ENCODE data around the gene MAGI2. TPM values are rescaled to one million over a fixed set of nuclear protein-coding genes. Genes with fewer than 3 reads are reported as not detected.

Gene MAGI2
- total RNA-seq, 2 experiments from 2014 or later: 0.03 to 0.17 TPM

DNA sequence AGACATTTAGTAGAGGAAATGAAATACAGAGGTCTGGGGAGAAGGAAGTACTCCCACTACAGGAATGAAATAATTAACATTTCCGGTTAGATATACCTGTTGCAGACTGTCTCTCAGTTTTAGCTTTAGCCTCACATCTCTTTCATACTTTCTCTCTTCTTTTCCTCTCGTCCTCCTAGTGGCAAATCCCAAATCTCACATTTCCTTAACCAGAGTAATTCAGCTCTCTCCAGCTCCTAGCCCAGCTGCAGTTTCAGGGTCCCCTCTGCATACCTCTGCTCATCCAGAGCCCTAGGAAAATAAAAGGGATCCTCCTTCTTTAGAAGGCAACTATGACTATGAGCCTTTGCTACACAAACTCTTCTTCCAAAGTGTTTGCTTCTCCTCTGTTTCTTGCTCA, 1011.7 kb downstream of the MAGI2 start:
- Histone ChIP-seq H3K27ac (ENCODE audit: low read depth, low read length, poor library complexity, severe bottlenecking) (no peak overlapping the region), H3K36me3 (ENCODE audit: insufficient read depth, low read length) (no peaks in the 10 kb centered on the region), H3K4me2 (ENCODE audit: low read length) (no peak overlapping the region), H3K4me3 (ENCODE audit: low read depth, low read length, poor library complexity, severe bottlenecking) (no peak overlapping the region), H3K4me1 (ENCODE audit: insufficient read depth, low read length, poor library complexity, severe bottlenecking) (no peaks in the 10 kb centered on the region), H3K79me2 (ENCODE audit: insufficient read depth, low read depth, low read length) (no peaks in the 10 kb centered on the region), H3K9me3 (ENCODE audit: low read length) (no peaks in the 10 kb centered on the region), H2AFZ (ENCODE audit: low read length) (0 out of 2 replicates have a peak overlapping the region, but pooled peaks have one; percentile 18), H4K20me1 (ENCODE audit: insufficient read depth, low read length) (no peaks in the 10 kb centered on the region), H3K9me2 (ENCODE audit: insufficient read depth, low read length) (no peaks in the 10 kb centered on the region)
- ChIA-PET CTCF (ENCODE audit: unreplicated experiment) (no interaction called here), POLR2A (interaction anchor here (0.7 kb wide), 1 partner anchor 11 kb away, joined by 3 read pairs; no protein-coding TSS in a partner anchor)
- DNase-seq (ENCODE audit: low spot score): no peak
- TF ChIP-seq, protein P1, sequence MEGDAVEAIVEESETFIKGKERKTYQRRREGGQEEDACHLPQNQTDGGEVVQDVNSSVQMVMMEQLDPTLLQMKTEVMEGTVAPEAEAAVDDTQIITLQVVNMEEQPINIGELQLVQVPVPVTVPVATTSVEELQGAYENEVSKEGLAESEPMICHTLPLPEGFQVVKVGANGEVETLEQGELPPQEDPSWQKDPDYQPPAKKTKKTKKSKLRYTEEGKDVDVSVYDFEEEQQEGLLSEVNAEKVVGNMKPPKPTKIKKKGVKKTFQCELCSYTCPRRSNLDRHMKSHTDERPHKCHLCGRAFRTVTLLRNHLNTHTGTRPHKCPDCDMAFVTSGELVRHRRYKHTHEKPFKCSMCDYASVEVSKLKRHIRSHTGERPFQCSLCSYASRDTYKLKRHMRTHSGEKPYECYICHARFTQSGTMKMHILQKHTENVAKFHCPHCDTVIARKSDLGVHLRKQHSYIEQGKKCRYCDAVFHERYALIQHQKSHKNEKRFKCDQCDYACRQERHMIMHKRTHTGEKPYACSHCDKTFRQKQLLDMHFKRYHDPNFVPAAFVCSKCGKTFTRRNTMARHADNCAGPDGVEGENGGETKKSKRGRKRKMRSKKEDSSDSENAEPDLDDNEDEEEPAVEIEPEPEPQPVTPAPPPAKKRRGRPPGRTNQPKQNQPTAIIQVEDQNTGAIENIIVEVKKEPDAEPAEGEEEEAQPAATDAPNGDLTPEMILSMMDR (conservative IDR thresholded peaks at IDR 0.05; ENCODE audit: low read length): no peak
- TF ChIP-seq EZH2phosphoT487 (IDR thresholded peaks at IDR 0.05; ENCODE audit: borderline replicate concordance, low read depth, low read length): no peak
- BruUV-seq (replicated peaks): no TSS peak
- intact Hi-C loops (cut with micrococcal nuclease; ENCODE audit: unreplicated experiment): no loop called here

DNA sequence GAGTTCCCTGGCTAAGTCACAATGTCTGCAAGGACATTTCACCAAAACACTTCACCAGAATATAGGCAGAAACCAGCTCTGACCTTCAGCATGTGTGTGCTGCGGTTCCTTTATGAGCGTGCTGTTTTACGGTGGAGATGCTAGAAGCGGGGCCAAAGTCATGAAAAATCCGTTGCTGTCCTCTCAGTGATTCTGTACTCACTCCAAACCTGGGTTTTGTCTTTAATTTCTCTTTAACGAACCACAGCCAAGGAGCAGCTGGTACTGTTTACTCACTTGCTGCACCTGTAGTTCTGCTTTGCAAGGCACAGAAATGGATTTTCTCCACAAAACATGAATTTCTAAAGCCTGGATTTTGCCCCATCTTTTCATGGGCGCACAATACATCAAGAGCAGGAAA, 1015.0 kb downstream of the MAGI2 start:
- POLR2A ChIA-PET: no interaction called here
- H3K9me3 ChIP-seq (ENCODE audit: low read length): no peaks in the 10 kb centered on the region
- no peaks in the 10 kb centered on the region for H3K36me3 ChIP-seq (ENCODE audit: insufficient read depth, low read length)
- TF ChIP-seq, protein P1 (conservative IDR thresholded peaks at IDR 0.05; ENCODE audit: low read length): no peak
- no peak for TF ChIP-seq EZH2phosphoT487 (IDR thresholded peaks at IDR 0.05; ENCODE audit: borderline replicate concordance, low read depth, low read length)
- H3K4me2 ChIP-seq (ENCODE audit: low read length): no peak overlapping the region
- no peaks in the 10 kb centered on the region for H3K79me2 ChIP-seq (ENCODE audit: insufficient read depth, low read depth, low read length)
- CTCF ChIA-PET (ENCODE audit: unreplicated experiment): no interaction called here
- H3K9me2 ChIP-seq (ENCODE audit: insufficient read depth, low read length): no peaks in the 10 kb centered on the region
- H3K4me1 ChIP-seq (ENCODE audit: insufficient read depth, low read length, poor library complexity, severe bottlenecking): no peaks in the 10 kb centered on the region
- intact Hi-C loops (cut with micrococcal nuclease; ENCODE audit: unreplicated experiment): no loop called here
- no peak overlapping the region for H3K4me3 ChIP-seq (ENCODE audit: low read depth, low read length, poor library complexity, severe bottlenecking)
- no peak overlapping the region for H2AFZ ChIP-seq (ENCODE audit: low read length)
- no peaks in the 10 kb centered on the region for H4K20me1 ChIP-seq (ENCODE audit: insufficient read depth, low read length)
- H3K27ac ChIP-seq (ENCODE audit: low read depth, low read length, poor library complexity, severe bottlenecking): no peak overlapping the region
- no peak for DNase-seq (ENCODE audit: low spot score)
- no TSS peak for BruUV-seq (replicated peaks)

DNA sequence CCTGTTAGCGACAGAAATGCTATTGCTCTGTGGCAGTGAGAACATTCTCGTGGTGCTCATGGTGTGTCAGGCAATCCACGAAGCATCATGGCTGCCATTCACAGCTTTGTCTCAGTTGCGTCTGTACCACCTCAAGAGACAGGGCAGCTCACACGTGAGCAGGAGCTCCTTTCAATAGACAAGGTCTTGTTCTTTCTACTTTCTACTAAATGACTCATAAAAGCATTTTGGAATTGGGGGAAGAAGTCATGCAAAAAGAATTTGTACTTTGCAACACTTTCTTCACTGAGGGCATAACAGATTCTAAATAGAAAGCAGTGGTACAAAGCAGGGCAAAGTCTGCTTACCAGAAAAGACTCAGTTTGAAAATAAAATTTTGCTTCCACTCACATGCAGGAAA, 1016.3 kb downstream of the MAGI2 start:
- Histone ChIP-seq H2AFZ (ENCODE audit: low read length) (no peak overlapping the region), H3K4me2 (ENCODE audit: low read length) (no peak overlapping the region), H4K20me1 (ENCODE audit: insufficient read depth, low read length) (no peaks in the 10 kb centered on the region), H3K4me1 (ENCODE audit: insufficient read depth, low read length, poor library complexity, severe bottlenecking) (no peaks in the 10 kb centered on the region), H3K79me2 (ENCODE audit: insufficient read depth, low read depth, low read length) (no peaks in the 10 kb centered on the region), H3K9me3 (ENCODE audit: low read length) (no peaks in the 10 kb centered on the region), H3K9me2 (ENCODE audit: insufficient read depth, low read length) (no peaks in the 10 kb centered on the region), H3K4me3 (ENCODE audit: low read depth, low read length, poor library complexity, severe bottlenecking) (no peak overlapping the region), H3K36me3 (ENCODE audit: insufficient read depth, low read length) (no peaks in the 10 kb centered on the region), H3K27ac (ENCODE audit: low read depth, low read length, poor library complexity, severe bottlenecking) (no peak overlapping the region)
- CTCF ChIA-PET (ENCODE audit: unreplicated experiment): no interaction called here
- no peak for TF ChIP-seq EZH2phosphoT487 (IDR thresholded peaks at IDR 0.05; ENCODE audit: borderline replicate concordance, low read depth, low read length)
- TF ChIP-seq, protein P1 (conservative IDR thresholded peaks at IDR 0.05; ENCODE audit: low read length): no peak
- intact Hi-C loops (cut with micrococcal nuclease; ENCODE audit: unreplicated experiment): no loop called here
- DNase-seq (ENCODE audit: low spot score): no peak
- BruUV-seq (replicated peaks): no TSS peak
- POLR2A ChIA-PET: no interaction called here
